ENCODE results near the gene CCDC33. TPM values are rescaled to one million over a fixed set of nuclear protein-coding genes. Genes with fewer than 3 reads are reported as not detected.

CCDC33 gene
- total and polyA plus RNA-seq, 5 donors from 2014 or later: not detected

- Mint-ChIP-seq H3K27ac (no peak overlapping the region), H3K4me3 (no peak overlapping the region)
- no peak for ATAC-seq (ENCODE audit: low read depth in 2 of 2)
These were observed 25.4 kb upstream of the CCDC33 start for GRCh38 chr15:74210729-74211128.

GRCh38 chr15:74211656-74212055 is 24.5 kb upstream of the CCDC33 start:
- no peaks in the 10 kb centered on the region for H3K27me3 ChIP-seq (ENCODE audit: control insufficient read depth, insufficient read depth, low read length)
- H3K4me3 Mint-ChIP-seq: no peak overlapping the region

More at GRCh38 chr15:74210729-74211128, 25.4 kb upstream of the CCDC33 start:
- DNase-seq: no peak
- no peaks in the 10 kb centered on the region for H3K36me3 ChIP-seq (ENCODE audit: control insufficient read depth, insufficient read depth, low read length)
- H3K27ac ChIP-seq (ENCODE audit: insufficient read depth, low read length, poor library complexity, severe bottlenecking): no peak overlapping the region
- no peak overlapping the region for H3K4me3 ChIP-seq (ENCODE audit: low read depth, low read length)
- H3K27me3 ChIP-seq (ENCODE audit: control insufficient read depth, insufficient read depth, low read length): no peaks in the 10 kb centered on the region
- H3K4me1 Mint-ChIP-seq: no peaks in the 10 kb centered on the region
- H3K9me3 ChIP-seq (ENCODE audit: control insufficient read depth in 2 of 2, low read length in 2 of 2): no peaks in the 10 kb centered on the region
- H3K27me3 Mint-ChIP-seq: peaks cover 9% of the 10 kb centered on the region
- H3K9me3 Mint-ChIP-seq: peaks cover 0 to 3% (median 0%) of the 10 kb centered on the region in 7 donors
- H3K4me1 ChIP-seq (ENCODE audit: control insufficient read depth, insufficient read depth, low read length, poor library complexity, severe bottlenecking): no peaks in the 10 kb centered on the region
- H3K36me3 Mint-ChIP-seq: no peaks in the 10 kb centered on the region

DNA sequence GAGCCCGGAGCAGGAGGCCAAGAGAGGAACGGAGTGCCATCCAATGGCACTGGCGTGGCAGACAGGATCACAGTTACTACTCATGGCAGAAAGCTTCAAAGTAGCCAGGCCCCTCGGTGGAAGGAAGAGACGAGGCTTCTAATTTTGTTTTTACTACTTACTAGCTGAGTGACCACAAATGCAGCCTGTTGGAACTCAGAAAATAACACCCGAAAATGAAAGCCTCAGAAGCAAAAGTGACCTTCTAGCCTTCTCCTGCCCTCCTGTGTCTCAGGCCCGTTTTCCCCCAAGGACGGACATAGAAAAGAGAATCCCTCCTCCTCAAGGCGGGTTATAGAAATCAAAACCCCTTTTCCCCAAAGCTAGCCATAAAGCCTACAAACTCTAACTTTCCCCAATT is 23.6 kb upstream of the CCDC33 start:
- Mint-ChIP-seq H3K4me3 (no peak overlapping the region), H3K27me3 (peaks cover 13% of the 10 kb centered on the region), H3K4me1 (no peaks in the 10 kb centered on the region), H3K9me3 (peaks cover 0 to 3% (median 0%) of the 10 kb centered on the region in 7 donors), H3K36me3 (no peaks in the 10 kb centered on the region), H3K27ac (no peak overlapping the region)
- H3K27ac ChIP-seq (ENCODE audit: insufficient read depth, low read length, poor library complexity, severe bottlenecking): no peak overlapping the region
- DNase-seq (no peak), ATAC-seq (ENCODE audit: low read depth in 2 of 2) (no peak)
- H3K36me3 ChIP-seq (ENCODE audit: control insufficient read depth, insufficient read depth, low read length): no peaks in the 10 kb centered on the region
- H3K9me3 ChIP-seq (ENCODE audit: control insufficient read depth in 2 of 2, low read length in 2 of 2): no peaks in the 10 kb centered on the region
- H3K4me3 ChIP-seq (ENCODE audit: low read depth, low read length): no peak overlapping the region
- H3K4me1 ChIP-seq (ENCODE audit: control insufficient read depth, insufficient read depth, low read length, poor library complexity, severe bottlenecking): no peaks in the 10 kb centered on the region
- H3K27me3 ChIP-seq (ENCODE audit: control insufficient read depth, insufficient read depth, low read length): no peaks in the 10 kb centered on the region

More at GRCh38 chr15:74211656-74212055, 24.5 kb upstream of the CCDC33 start:
- ATAC-seq (ENCODE audit: low read depth in 2 of 2): no peak
- Histone ChIP-seq H3K4me3 (ENCODE audit: low read depth, low read length) (no peak overlapping the region), H3K27ac (ENCODE audit: insufficient read depth, low read length, poor library complexity, severe bottlenecking) (no peak overlapping the region), H3K36me3 (ENCODE audit: control insufficient read depth, insufficient read depth, low read length) (no peaks in the 10 kb centered on the region), H3K9me3 (ENCODE audit: control insufficient read depth in 2 of 2, low read length in 2 of 2) (no peaks in the 10 kb centered on the region), H3K4me1 (ENCODE audit: control insufficient read depth, insufficient read depth, low read length, poor library complexity, severe bottlenecking) (no peaks in the 10 kb centered on the region)
- Mint-ChIP-seq H3K36me3 (no peaks in the 10 kb centered on the region), H3K27me3 (peaks cover 13% of the 10 kb centered on the region), H3K27ac (no peak overlapping the region), H3K4me1 (no peaks in the 10 kb centered on the region), H3K9me3 (peaks cover 0 to 3% (median 0%) of the 10 kb centered on the region in 7 donors)
- no peak for DNase-seq

DNA sequence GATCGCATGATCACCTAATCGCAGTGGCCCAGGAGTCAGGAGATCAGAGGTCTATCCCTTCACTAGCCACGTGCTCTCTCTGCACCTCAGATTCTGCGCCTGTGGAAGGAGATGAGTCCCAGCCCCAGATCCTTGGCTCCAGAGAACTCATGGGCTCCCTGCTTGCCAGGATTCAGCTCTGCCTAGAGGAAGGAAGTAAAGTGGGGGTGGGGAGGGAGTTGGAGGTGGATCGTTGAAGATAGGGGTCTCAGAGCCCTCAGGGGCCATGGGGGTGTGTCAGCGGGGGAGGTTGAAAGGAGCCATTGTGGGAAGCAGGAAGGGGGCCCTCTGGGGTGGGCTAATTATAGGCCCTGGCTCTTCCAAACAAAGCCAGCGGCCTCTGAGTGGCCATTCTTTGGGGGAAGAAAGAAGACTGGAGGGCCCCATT is 22.3 kb upstream of the CCDC33 start:
- peaks cover 0 to 1% (median 0%) of the 10 kb centered on the region in 7 donors for H3K9me3 Mint-ChIP-seq
- Histone ChIP-seq H3K36me3 (ENCODE audit: control insufficient read depth, insufficient read depth, low read length) (no peaks in the 10 kb centered on the region), H3K9me3 (ENCODE audit: control insufficient read depth in 2 of 2, low read length in 2 of 2) (no peaks in the 10 kb centered on the region), H3K27me3 (ENCODE audit: control insufficient read depth, insufficient read depth, low read length) (no peaks in the 10 kb centered on the region), H3K4me3 (ENCODE audit: low read depth, low read length) (no peak overlapping the region), H3K27ac (ENCODE audit: insufficient read depth, low read length, poor library complexity, severe bottlenecking) (no peak overlapping the region), H3K4me1 (ENCODE audit: control insufficient read depth, insufficient read depth, low read length, poor library complexity, severe bottlenecking) (no peaks in the 10 kb centered on the region)
- DNase-seq: no peak
- H3K27ac Mint-ChIP-seq: no peak overlapping the region
- peak overlapping the region in 1 of 4 donors; percentile 61 for H3K4me3 Mint-ChIP-seq
- ATAC-seq (ENCODE audit: low read depth in 2 of 2): no peak
- H3K36me3 Mint-ChIP-seq: no peaks in the 10 kb centered on the region
- peaks cover 13% of the 10 kb centered on the region for H3K27me3 Mint-ChIP-seq
- no peaks in the 10 kb centered on the region for H3K4me1 Mint-ChIP-seq

DNA sequence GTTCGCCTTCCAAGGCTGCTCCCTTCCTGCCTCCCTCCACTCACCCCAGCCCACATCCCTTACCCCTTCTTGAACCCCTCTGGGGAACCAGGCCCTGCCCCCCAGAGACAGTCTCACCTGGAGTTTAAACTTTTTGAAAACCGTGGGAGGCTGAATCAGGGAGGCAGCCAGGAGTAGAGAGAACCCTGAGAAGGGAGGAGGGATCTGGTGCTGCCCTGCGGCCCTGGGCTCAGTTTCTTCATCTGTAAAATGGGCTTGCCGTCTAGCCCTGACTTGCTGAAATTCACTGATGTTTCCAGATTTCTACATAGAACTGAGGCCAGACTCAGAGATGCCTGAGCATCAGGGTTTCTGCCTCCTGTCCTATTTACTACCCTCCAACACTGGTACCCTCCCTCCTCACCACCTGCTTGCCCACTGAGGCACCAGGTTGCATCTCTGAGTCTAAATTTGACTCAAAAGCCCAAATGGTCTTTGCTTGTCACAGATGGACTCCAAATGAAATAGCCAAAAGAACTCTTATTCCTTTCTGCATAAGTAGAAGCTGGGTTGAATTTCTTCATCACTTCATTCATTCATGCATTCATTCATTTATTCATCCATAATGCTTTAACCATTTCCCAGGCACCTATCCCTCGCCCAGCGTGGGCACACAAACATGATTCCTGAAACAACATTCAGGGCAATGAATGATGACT is 21.7 kb upstream of the CCDC33 start:
- Mint-ChIP-seq H3K36me3 (no peaks in the 10 kb centered on the region), H3K27ac (no peak overlapping the region), H3K4me3 (no peak overlapping the region), H3K9me3 (peaks cover 0 to 1% (median 0%) of the 10 kb centered on the region in 7 donors), H3K27me3 (peaks cover 13% of the 10 kb centered on the region), H3K4me1 (no peaks in the 10 kb centered on the region)
- no peak for ATAC-seq (ENCODE audit: low read depth in 2 of 2)
- Histone ChIP-seq H3K9me3 (ENCODE audit: control insufficient read depth in 2 of 2, low read length in 2 of 2) (no peaks in the 10 kb centered on the region), H3K27ac (ENCODE audit: insufficient read depth, low read length, poor library complexity, severe bottlenecking) (no peak overlapping the region), H3K4me1 (ENCODE audit: control insufficient read depth, insufficient read depth, low read length, poor library complexity, severe bottlenecking) (no peaks in the 10 kb centered on the region), H3K36me3 (ENCODE audit: control insufficient read depth, insufficient read depth, low read length) (no peaks in the 10 kb centered on the region), H3K4me3 (ENCODE audit: low read depth, low read length) (no peak overlapping the region), H3K27me3 (ENCODE audit: control insufficient read depth, insufficient read depth, low read length) (no peaks in the 10 kb centered on the region)
- DNase-seq: no peak

DNA sequence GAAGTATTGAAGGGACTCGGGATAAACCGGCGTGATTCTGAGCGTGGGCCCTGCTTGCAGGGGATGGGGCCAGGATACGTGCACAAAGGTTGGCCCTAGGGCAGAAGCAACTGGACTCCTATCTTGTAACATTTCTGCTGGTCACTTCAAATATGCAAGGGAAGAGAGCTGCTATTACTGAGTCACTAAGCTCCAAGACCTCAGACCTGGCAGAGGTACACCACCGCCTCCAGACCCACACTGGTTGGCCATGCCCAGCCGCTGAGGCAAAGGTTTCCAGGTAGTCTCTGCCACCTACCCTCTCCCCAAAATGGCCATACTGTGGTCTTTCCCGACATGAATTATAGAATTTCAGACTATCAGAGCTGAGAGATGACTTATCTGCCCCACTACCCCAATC is 20.2 kb upstream of the CCDC33 start:
- H3K4me3 Mint-ChIP-seq: no peak overlapping the region
- Histone ChIP-seq H3K27ac (ENCODE audit: insufficient read depth, low read length, poor library complexity, severe bottlenecking) (no peak overlapping the region), H3K4me3 (ENCODE audit: low read depth, low read length) (no peak overlapping the region), H3K27me3 (ENCODE audit: control insufficient read depth, insufficient read depth, low read length) (no peaks in the 10 kb centered on the region), H3K36me3 (ENCODE audit: control insufficient read depth, insufficient read depth, low read length) (no peaks in the 10 kb centered on the region), H3K4me1 (ENCODE audit: control insufficient read depth, insufficient read depth, low read length, poor library complexity, severe bottlenecking) (no peaks in the 10 kb centered on the region), H3K9me3 (ENCODE audit: control insufficient read depth in 2 of 2, low read length in 2 of 2) (no peaks in the 10 kb centered on the region)
- H3K9me3 Mint-ChIP-seq: peaks cover 0 to 1% (median 0%) of the 10 kb centered on the region in 7 donors
- no peaks in the 10 kb centered on the region for H3K4me1 Mint-ChIP-seq
- ATAC-seq (ENCODE audit: low read depth in 2 of 2) (no peak), DNase-seq (no peak)
- peaks cover 18% of the 10 kb centered on the region for H3K27me3 Mint-ChIP-seq
- no peak overlapping the region for H3K27ac Mint-ChIP-seq
- H3K36me3 Mint-ChIP-seq: no peaks in the 10 kb centered on the region

DNA sequence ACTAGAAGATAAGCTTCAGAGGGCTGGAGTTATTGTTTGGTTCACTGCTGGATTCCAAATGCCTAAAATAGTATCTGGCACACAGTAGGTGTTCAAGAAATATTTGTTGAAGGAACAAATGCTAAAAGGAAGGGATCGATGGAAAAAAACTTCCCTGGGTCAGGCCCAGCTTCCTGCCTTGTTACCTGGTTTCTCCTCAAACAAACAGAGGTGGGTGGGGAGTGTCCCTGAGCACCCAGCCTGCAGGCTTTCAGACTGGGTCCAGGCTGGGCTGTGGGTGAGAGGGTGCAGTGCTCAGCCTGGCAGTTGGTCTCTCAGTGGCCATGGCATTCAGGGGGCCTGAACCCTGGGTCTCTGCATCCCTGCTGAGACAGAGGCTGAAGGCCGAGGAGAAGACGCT is 19.2 kb upstream of the CCDC33 start:
- H3K27ac Mint-ChIP-seq: peak overlapping the region in 1 of 3 donors; percentile 1
- H3K4me3 ChIP-seq (ENCODE audit: low read depth, low read length): no peak overlapping the region
- no peaks in the 10 kb centered on the region for H3K27me3 ChIP-seq (ENCODE audit: control insufficient read depth, insufficient read depth, low read length)
- ATAC-seq (ENCODE audit: low read depth in 2 of 2) (no peak), DNase-seq (no peak)
- no peaks in the 10 kb centered on the region for H3K4me1 ChIP-seq (ENCODE audit: control insufficient read depth, insufficient read depth, low read length, poor library complexity, severe bottlenecking)
- no peaks in the 10 kb centered on the region for H3K36me3 ChIP-seq (ENCODE audit: control insufficient read depth, insufficient read depth, low read length)
- no peaks in the 10 kb centered on the region for H3K9me3 ChIP-seq (ENCODE audit: control insufficient read depth in 2 of 2, low read length in 2 of 2)
- H3K27me3 Mint-ChIP-seq: peaks cover 14% of the 10 kb centered on the region
- H3K27ac ChIP-seq (ENCODE audit: insufficient read depth, low read length, poor library complexity, severe bottlenecking): no peak overlapping the region
- peaks cover 0 to 1% (median 0%) of the 10 kb centered on the region in 7 donors for H3K9me3 Mint-ChIP-seq
- H3K4me3 Mint-ChIP-seq: no peak overlapping the region
- H3K36me3 Mint-ChIP-seq: no peaks in the 10 kb centered on the region
- no peaks in the 10 kb centered on the region for H3K4me1 Mint-ChIP-seq
